SH-SY5Y (cell line): Measurements from ENCODE around the gene MTCH1.

Experiments
- GATA2 ChIP-seq: IDR thresholded peaks from 2 replicates; pipeline ENCODE4 v1.6.1; 2011; ENCODE audit warnings: mild to moderate bottlenecking, low read depth, low read length
- GATA3 ChIP-seq: IDR thresholded peaks from 2 replicates; pipeline ENCODE4 v1.6.1; 2011; ENCODE audit warnings: low read depth, mild to moderate bottlenecking, low read length, moderate library complexity

DNA sequence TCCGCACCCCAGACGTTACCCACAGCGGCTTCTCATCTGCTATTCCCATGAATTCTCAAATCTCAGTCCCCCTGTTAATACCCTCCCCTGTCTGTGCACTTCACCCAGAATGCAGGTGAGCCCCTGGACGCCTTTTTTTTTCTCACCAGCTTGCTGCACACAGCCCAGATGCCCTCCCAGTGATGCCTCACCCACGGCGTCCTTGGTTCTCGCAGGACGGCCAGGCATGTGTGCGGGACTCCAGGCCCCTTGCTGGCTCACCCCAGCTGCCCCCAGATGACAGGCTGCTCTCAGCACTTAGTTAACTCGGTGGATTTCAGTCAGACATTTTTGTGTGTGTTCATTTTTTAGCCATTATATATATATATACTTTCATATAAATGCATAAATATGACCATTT is 56.8 kb downstream of the MTCH1 start:
- TF ChIP-seq GATA3 (no peak), GATA2 (no peak)
